ENCODE measurements around the gene TRIM31. TPM values are rescaled to one million over a fixed set of nuclear protein-coding genes. Genes with fewer than 3 reads are reported as not detected.

The TRIM31 gene
- polyA plus RNA-seq, 1 donor (not counting 4 experiments of a cell fraction or from before 2014, with no cell fraction given) = not detected

DNA sequence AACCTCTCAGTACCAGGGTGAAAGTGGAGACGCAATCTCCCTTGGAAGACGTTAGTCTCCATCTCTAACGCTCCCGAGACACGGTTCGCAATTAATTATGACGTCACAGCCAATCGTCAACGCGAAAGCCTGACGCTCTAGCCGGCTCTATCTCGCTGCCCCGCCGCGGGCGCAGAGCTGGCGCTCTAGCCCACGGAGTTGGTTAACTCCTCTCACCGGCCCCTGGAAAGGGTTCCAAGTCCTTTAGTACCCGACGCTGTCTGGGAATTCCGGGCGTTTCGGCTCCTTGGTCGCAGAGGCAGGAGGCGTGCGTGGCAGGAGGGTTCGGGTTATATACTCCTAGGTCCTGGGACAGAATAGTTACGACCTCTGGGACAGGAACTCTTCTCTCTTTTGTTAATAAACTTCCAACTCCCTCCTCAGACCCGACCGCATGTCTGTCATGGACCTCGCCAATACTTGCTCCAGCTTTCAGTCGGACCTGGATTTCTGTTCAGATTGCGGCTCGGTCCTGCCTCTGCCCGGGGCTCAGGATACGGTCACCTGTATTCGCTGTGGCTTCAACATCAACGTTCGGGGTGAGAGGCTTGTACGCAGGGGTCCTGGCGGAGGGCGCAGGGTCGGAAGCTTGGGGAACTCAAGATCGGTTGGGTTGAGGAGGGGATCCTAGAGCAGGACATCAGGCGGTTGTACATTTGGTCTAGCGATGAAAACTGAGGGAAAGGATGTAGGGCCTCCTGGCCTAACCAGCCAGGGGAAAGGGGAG lies 51.6 kb downstream of the TRIM31 start, which contains the start of gene POLR1H:
TSS of gene POLR1H (plus strand) at position 174 of the 766 bp plus-strand sequence. CDS start at position 434, 260 bp downstream.
- TF ChIP-seq EZH2 (IDR thresholded peaks at IDR 0.05; ENCODE audit: low read length) = no peak
- TF ChIP-seq, protein P1, sequence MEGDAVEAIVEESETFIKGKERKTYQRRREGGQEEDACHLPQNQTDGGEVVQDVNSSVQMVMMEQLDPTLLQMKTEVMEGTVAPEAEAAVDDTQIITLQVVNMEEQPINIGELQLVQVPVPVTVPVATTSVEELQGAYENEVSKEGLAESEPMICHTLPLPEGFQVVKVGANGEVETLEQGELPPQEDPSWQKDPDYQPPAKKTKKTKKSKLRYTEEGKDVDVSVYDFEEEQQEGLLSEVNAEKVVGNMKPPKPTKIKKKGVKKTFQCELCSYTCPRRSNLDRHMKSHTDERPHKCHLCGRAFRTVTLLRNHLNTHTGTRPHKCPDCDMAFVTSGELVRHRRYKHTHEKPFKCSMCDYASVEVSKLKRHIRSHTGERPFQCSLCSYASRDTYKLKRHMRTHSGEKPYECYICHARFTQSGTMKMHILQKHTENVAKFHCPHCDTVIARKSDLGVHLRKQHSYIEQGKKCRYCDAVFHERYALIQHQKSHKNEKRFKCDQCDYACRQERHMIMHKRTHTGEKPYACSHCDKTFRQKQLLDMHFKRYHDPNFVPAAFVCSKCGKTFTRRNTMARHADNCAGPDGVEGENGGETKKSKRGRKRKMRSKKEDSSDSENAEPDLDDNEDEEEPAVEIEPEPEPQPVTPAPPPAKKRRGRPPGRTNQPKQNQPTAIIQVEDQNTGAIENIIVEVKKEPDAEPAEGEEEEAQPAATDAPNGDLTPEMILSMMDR (optimal IDR thresholded peaks at IDR 0.05 in 1 of 3, IDR thresholded peaks at IDR 0.05 in 1 of 3, conservative IDR thresholded peaks at IDR 0.05 in 1 of 3; ENCODE audit: extremely low read depth in 1 of 3, insufficient read depth in 2 of 3, low read length in 3 of 3) = no peak
- Histone ChIP-seq H3K9me3 (ENCODE audit: control insufficient read depth, low read depth, low read length) (no peaks in the 10 kb centered on the region), H3K27ac (ENCODE audit: control insufficient read depth, insufficient read depth, low read length) (peak within 1 kb of the TSS; percentile 95), H2AFZ (ENCODE audit: control insufficient read depth, low read length) (peak within 1 kb of the TSS; percentile 98), H3K4me1 (ENCODE audit: control insufficient read depth, extremely low read depth, insufficient read depth, low read length) (peaks cover 14% of the 10 kb centered on the region), H3K27me3 (ENCODE audit: control insufficient read depth, extremely low read depth, insufficient read depth, low read length) (no peaks in the 10 kb centered on the region), H3K9ac (ENCODE audit: control insufficient read depth, extremely low read depth, insufficient read depth, low read length) (peak within 1 kb of the TSS; percentile 99), H4K20me1 (ENCODE audit: control insufficient read depth, extremely low read depth, insufficient read depth, low read length) (no peaks in the 10 kb centered on the region), H3K4me3 (ENCODE audit: control insufficient read depth in 2 of 3, extremely low read depth in 1 of 3, insufficient read depth in 2 of 3, low read depth in 1 of 3, low read length in 3 of 3) (peak within 1 kb of the TSS; percentile 97 to 100 (median 100)), H3K79me2 (ENCODE audit: control insufficient read depth, insufficient read depth, low read length) (peaks cover 23% of the 10 kb centered on the region), H3K4me2 (ENCODE audit: control insufficient read depth, extremely low read depth, insufficient read depth, low read depth, low read length) (peak within 1 kb of the TSS; percentile 93), H3K9me1 (ENCODE audit: control insufficient read depth, extremely low read depth, insufficient read depth, low read length) (no peaks in the 10 kb centered on the region), H3K36me3 (ENCODE audit: control insufficient read depth in 2 of 2, extremely low read depth in 1 of 2, insufficient read depth in 2 of 2, low read length in 2 of 2) (peaks cover 0 to 6% of the 10 kb centered on the region in 2 experiments)
- FAIRE-seq (peak; percentile 71), DNase-seq (ENCODE audit: low read depth, low spot score) (peak; percentile 69)
- dilution Hi-C loops (cut with MboI; ENCODE audit: extremely low pct_ligation_motif_present, low sequenced_read_pairs) = no loop called here

DNA sequence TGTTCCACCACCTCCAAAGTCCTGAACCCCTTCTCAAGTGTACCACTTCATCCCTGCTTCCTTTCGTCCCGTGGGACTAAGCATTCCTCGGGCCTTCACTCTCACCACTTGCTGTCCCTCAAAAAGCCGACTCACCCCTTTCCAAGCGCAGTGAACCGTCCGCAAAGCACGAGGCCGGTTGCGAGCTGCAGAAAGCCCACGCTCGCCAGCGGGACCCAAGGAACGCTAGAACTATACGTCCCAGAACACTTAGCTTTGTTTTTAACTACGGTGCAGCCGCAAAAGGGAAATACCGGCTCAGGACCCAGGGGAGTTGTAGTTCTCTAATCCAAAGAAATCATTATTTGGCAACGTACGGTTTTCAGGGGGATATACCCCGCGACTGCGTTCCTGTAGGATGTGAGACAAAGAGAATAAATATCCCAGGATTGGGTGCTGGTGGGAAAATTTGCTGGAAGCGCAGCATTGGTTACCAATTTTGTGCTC lies 52.2 kb downstream of the TRIM31 start:
- Histone ChIP-seq H3K9me3 (ENCODE audit: control insufficient read depth, low read depth, low read length) (no peaks in the 10 kb centered on the region), H3K27me3 (ENCODE audit: control insufficient read depth, extremely low read depth, insufficient read depth, low read length) (no peaks in the 10 kb centered on the region), H3K9ac (ENCODE audit: control insufficient read depth, extremely low read depth, insufficient read depth, low read length) (peak overlapping the region; percentile 99), H3K4me1 (ENCODE audit: control insufficient read depth, extremely low read depth, insufficient read depth, low read length) (peaks cover 8% of the 10 kb centered on the region), H3K79me2 (ENCODE audit: control insufficient read depth, insufficient read depth, low read length) (peaks cover 23% of the 10 kb centered on the region), H2AFZ (ENCODE audit: control insufficient read depth, low read length) (peak overlapping the region; percentile 98), H4K20me1 (ENCODE audit: control insufficient read depth, extremely low read depth, insufficient read depth, low read length) (no peaks in the 10 kb centered on the region), H3K27ac (ENCODE audit: control insufficient read depth, insufficient read depth, low read length) (peak overlapping the region; percentile 95), H3K36me3 (ENCODE audit: control insufficient read depth in 2 of 2, extremely low read depth in 1 of 2, insufficient read depth in 2 of 2, low read length in 2 of 2) (peaks cover 0 to 6% of the 10 kb centered on the region in 2 experiments), H3K4me2 (ENCODE audit: control insufficient read depth, extremely low read depth, insufficient read depth, low read depth, low read length) (peak overlapping the region; percentile 93), H3K4me3 (ENCODE audit: control insufficient read depth in 2 of 3, extremely low read depth in 1 of 3, insufficient read depth in 2 of 3, low read depth in 1 of 3, low read length in 3 of 3) (peak overlapping the region; percentile 97 to 100 (median 100)), H3K9me1 (ENCODE audit: control insufficient read depth, extremely low read depth, insufficient read depth, low read length) (no peaks in the 10 kb centered on the region)
- dilution Hi-C loops (cut with MboI; ENCODE audit: extremely low pct_ligation_motif_present, low sequenced_read_pairs) = no loop called here
- no peak for TF ChIP-seq EZH2 (IDR thresholded peaks at IDR 0.05; ENCODE audit: low read length)
- TF ChIP-seq, protein P1 (optimal IDR thresholded peaks at IDR 0.05 in 1 of 3, IDR thresholded peaks at IDR 0.05 in 1 of 3, conservative IDR thresholded peaks at IDR 0.05 in 1 of 3; ENCODE audit: extremely low read depth in 1 of 3, insufficient read depth in 2 of 3, low read length in 3 of 3) = no peak
- no peak for DNase-seq (ENCODE audit: low read depth, low spot score)
- no peak for FAIRE-seq

Data from keratinocyte (primary cell).